CD14-positive monocyte (primary cell): ENCODE results near the gene GPA33. TPM values are rescaled to one million over a fixed set of nuclear protein-coding genes. Genes with fewer than 3 reads are reported as not detected.

Experiments used
- DNase-seq, 3 donors: peaks; one replicate each; pipeline ENCODE4 v3.0.0-alpha.2; 2011 to 2022
- H2AFZ ChIP-seq: 2 replicates; pipeline ENCODE4 v1.6.0; 2012; ENCODE audit warnings: mild to moderate bottlenecking, low read depth, low read length, inconsistent platforms; ENCODE audit not compliant: insufficient read depth, poor library complexity, severe bottlenecking
- H3K27ac ChIP-seq, 2 donors: 1 replicate in 1 of 2; 2 replicates in 1 of 2; pipeline ENCODE4 v1.5.1; 2012 to 2013; ENCODE audit warnings: low read length in 2 of 2, control low read depth in 1 of 2, inconsistent platforms in 1 of 2, low read depth in 1 of 2, mild to moderate bottlenecking in 1 of 2
- H3K27me3 ChIP-seq, 2 donors: one replicate each; pipeline versions ENCODE4 v1.6.0 to v1.6.1; 2011 to 2013; ENCODE audit warnings: low read length in 2 of 2; ENCODE audit not compliant: control insufficient read depth in 2 of 2, insufficient read depth in 2 of 2
- H3K36me3 ChIP-seq, 2 donors: replicated peaks in 1 of 2; 1 replicate in 1 of 2; 2 replicates in 1 of 2; pipeline versions ENCODE4 v1.5.1 to v1.6.1; 2012 to 2013; ENCODE audit warnings: low read length in 2 of 2, control low read depth in 1 of 2, inconsistent platforms in 1 of 2, mild to moderate bottlenecking in 1 of 2; ENCODE audit not compliant: insufficient read depth in 2 of 2, control insufficient read depth in 1 of 2
- H3K4me1 ChIP-seq, 2 donors: 1 replicate in 1 of 2; 2 replicates in 1 of 2; pipeline versions ENCODE4 v1.5.1 to v1.6.1; 2012 to 2013; ENCODE audit warnings: low read length in 2 of 2, control low read depth in 1 of 2, inconsistent platforms in 1 of 2, mild to moderate bottlenecking in 1 of 2, moderate library complexity in 1 of 2; ENCODE audit not compliant: insufficient read depth in 2 of 2, control insufficient read depth in 1 of 2
- H3K4me2 ChIP-seq: replicated peaks from 2 replicates; pipeline ENCODE3; 2012; ENCODE audit warnings: low read length, moderate library complexity, mild to moderate bottlenecking; ENCODE audit not compliant: poor library complexity, severe bottlenecking; ENCODE audit errors: extremely low read depth
- H3K4me3 ChIP-seq, 3 experiments: fragments of 200-600 bp in 1 of 3; sonication (generic) in 1 of 3; replicated peaks in 1 of 3; 1 replicate in 2 of 3; 2 replicates in 1 of 3; pipeline ENCODE4 v1.5.1; 2011 to 2013; ENCODE audit warnings: low read length in 3 of 3, mild to moderate bottlenecking in 3 of 3, control low read depth in 2 of 3, low read depth in 2 of 3, inconsistent platforms in 1 of 3, moderate library complexity in 1 of 3
- H3K79me2 ChIP-seq: 2 replicates; pipeline ENCODE4 v1.6.0; 2012; ENCODE audit warnings: mild to moderate bottlenecking, control low read depth, inconsistent platforms, low read length, moderate library complexity; ENCODE audit not compliant: insufficient read depth
- H3K9ac ChIP-seq: 2 replicates; pipeline ENCODE4 v1.6.0; 2017; ENCODE audit warnings: low read length, mild to moderate bottlenecking; ENCODE audit not compliant: insufficient read depth, poor library complexity, severe bottlenecking
- H3K9me3 ChIP-seq, 2 donors: replicated peaks in 1 of 2; 1 replicate in 1 of 2; 2 replicates in 1 of 2; pipeline versions ENCODE4 v1.5.1 to v1.6.1; 2012 to 2013; ENCODE audit warnings: low read length in 2 of 2, control low read depth in 1 of 2; ENCODE audit not compliant: control insufficient read depth in 1 of 2, insufficient read depth in 1 of 2
- H4K20me1 ChIP-seq: 2 replicates; pipeline ENCODE4 v1.6.0; 2012; ENCODE audit warnings: mild to moderate bottlenecking, low read length, control low read depth, moderate library complexity; ENCODE audit not compliant: insufficient read depth
- H3K27ac Mint-ChIP-seq, 7 donors: one replicate each; pipeline ENCODE4 v1.8.0; 2020; ENCODE audit warnings: mild to moderate bottlenecking in 7 of 7, mixed read lengths in 7 of 7, moderate library complexity in 6 of 7, inconsistent platforms in 2 of 7
- H3K27me3 Mint-ChIP-seq, 3 donors: one replicate each; pipeline ENCODE4 v1.8.0; 2021 to 2022; ENCODE audit warnings: low read depth in 3 of 3, mild to moderate bottlenecking in 3 of 3, mixed read lengths in 3 of 3, moderate library complexity in 3 of 3, inconsistent platforms in 1 of 3
- H3K36me3 Mint-ChIP-seq, 2 donors: one replicate each; pipeline ENCODE4 v1.8.0; 2020; ENCODE audit warnings: mixed read lengths in 2 of 2, inconsistent platforms in 1 of 2, mild to moderate bottlenecking in 1 of 2
- H3K4me1 Mint-ChIP-seq: one replicate; pipeline ENCODE4 v1.8.0; 2020; ENCODE audit warnings: mild to moderate bottlenecking, mixed read lengths
- H3K4me3 Mint-ChIP-seq, 2 donors: one replicate each; pipeline ENCODE4 v1.8.0; 2020; ENCODE audit warnings: mild to moderate bottlenecking in 2 of 2, mixed read lengths in 2 of 2, moderate library complexity in 1 of 2
- H3K9me3 Mint-ChIP-seq, 7 donors: one replicate each; pipeline ENCODE4 v1.8.0; 2020 to 2022; ENCODE audit warnings: mixed read lengths in 7 of 7, mild to moderate bottlenecking in 6 of 7, moderate library complexity in 6 of 7, inconsistent platforms in 2 of 7
- CTCF ChIP-seq: fragments of 200-600 bp; IDR thresholded peaks from one replicate; pipeline ENCODE4 v1.8.0; 2022; ENCODE audit warnings: antibody characterized with exemption, mild to moderate bottlenecking
- WGBS: methylation state at CpG from one replicate; pipeline ENCODE4 v1.1.5; 2013; ENCODE audit warnings: missing lambda C conversion rate; ENCODE audit not compliant: insufficient coverage; 5-methylcytosine and 5-hydroxymethylcytosine counted together
- intact Hi-C, 2 donors: fragments of 100-400 bp; cut with micrococcal nuclease; formaldehyde crosslinking; loops; one replicate each; pipeline versions ENCODE4 v1.15.0 to v1.15.1; 2023
- polyA plus RNA-seq, 3 donors: library from polyadenylated mRNA; depleted of rRNA in 1 of 3; unstranded in 2 of 3; stranded (reverse) in 1 of 3; fragments of 300-500 nt in 2 of 3; fragments of >200 nt in 1 of 3; fragmentation: Illumina TruSeq in 2 of 3; gene quantifications; 1 replicate in 2 of 3; 2 replicates in 1 of 3; pipeline ENCODE4 v1.2.3, GENCODE V29; 2012 to 2021

The GPA33 gene
- polyA plus RNA-seq, 3 donors = 0.84 to 1.8 (median 1.8) TPM

DNA sequence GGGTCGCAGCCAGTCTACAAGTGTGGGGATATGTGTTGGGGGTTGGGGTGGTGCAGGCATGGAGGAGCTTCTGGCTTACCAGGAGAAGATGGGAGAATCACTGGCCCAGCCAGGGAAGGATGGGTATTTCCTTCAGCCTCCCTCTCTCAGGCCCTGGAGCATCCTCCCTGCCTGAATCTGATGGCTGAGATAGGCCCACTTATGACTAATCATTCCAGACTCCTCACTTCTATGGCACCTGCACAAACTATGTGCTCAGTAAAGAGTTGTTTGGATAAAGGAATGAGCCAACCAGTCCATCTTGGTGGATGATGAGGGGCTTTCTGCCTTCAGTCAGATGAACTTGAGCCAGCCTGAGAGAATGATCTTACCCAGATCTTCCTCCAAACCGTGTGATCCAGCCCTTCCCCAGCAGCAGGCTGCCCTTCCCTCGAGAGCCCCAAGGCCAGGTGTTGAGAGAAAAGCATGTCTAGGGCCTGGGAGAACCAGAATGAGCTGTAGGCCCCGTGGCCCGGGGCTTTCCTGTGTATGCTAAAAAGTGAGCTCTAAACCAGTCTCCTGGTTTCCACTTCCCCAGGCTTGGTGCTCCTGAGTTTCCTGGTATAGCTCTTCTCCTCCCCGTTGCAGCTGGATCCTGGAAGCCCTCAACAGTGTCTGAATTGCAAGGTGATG, 1.3 kb downstream of the GPA33 start:
- intact Hi-C loops = no loop called here
- Histone ChIP-seq H3K36me3 (no peaks in the 10 kb centered on the region), H3K4me1 (peaks cover 15 to 23% of the 10 kb centered on the region in 2 donors), H2AFZ (no peak overlapping the region), H4K20me1 (no peaks in the 10 kb centered on the region), H3K9ac (no peak overlapping the region), H3K79me2 (no peaks in the 10 kb centered on the region), H3K27me3 (no peaks in the 10 kb centered on the region), H3K4me3 (no peak overlapping the region), H3K27ac (no peak overlapping the region), H3K4me2 (no peak overlapping the region), H3K9me3 (no peaks in the 10 kb centered on the region)
- Mint-ChIP-seq H3K27me3 (peaks cover 0 to 4% (median 0%) of the 10 kb centered on the region in 3 donors), H3K36me3 (no peaks in the 10 kb centered on the region), H3K9me3 (no peaks in the 10 kb centered on the region), H3K27ac (peak overlapping the region in 1 of 7 donors; percentile 11), H3K4me1 (peaks cover 25% of the 10 kb centered on the region), H3K4me3 (no peak overlapping the region)
- WGBS = 79% methylated on average over 3 of the region's 6 CpGs
- DNase-seq = no peak
- no peak for TF ChIP-seq CTCF

- no peak for TF ChIP-seq CTCF
- Mint-ChIP-seq H3K4me1 (peaks cover 21% of the 10 kb centered on the region), H3K27ac (no peak overlapping the region), H3K36me3 (no peaks in the 10 kb centered on the region), H3K9me3 (peaks cover 0 to 3% (median 0%) of the 10 kb centered on the region in 7 donors), H3K4me3 (no peak overlapping the region), H3K27me3 (peaks cover 0 to 4% (median 3%) of the 10 kb centered on the region in 3 donors)
- H3K4me3 ChIP-seq = no peak overlapping the region
- no peaks in the 10 kb centered on the region for H3K27me3 ChIP-seq
- H3K4me2 ChIP-seq = no peak overlapping the region
- intact Hi-C loops = no loop called here
- H3K9me3 ChIP-seq = no peaks in the 10 kb centered on the region
- H3K36me3 ChIP-seq = no peaks in the 10 kb centered on the region
- no peaks in the 10 kb centered on the region for H4K20me1 ChIP-seq
- no peaks in the 10 kb centered on the region for H3K79me2 ChIP-seq
- 60% methylated on average over 1 of the region's 3 CpGs for WGBS
- no peak overlapping the region for H2AFZ ChIP-seq
- no peak overlapping the region for H3K27ac ChIP-seq
- peaks cover 24 to 33% of the 10 kb centered on the region in 2 donors for H3K4me1 ChIP-seq
- no peak for DNase-seq
- H3K9ac ChIP-seq = no peak overlapping the region
Observed at GRCh38 chr1:167086768-167087167, 3.4 kb downstream of the GPA33 start.
